Omental fat pad (tissue), 4 donors: ENCODE measurements around the gene VPS52. TPM values are rescaled to one million over a fixed set of nuclear protein-coding genes. Genes with fewer than 3 reads are reported as not detected.

Experiments used
- ATAC-seq: fragments of 150-250 bp; one replicate; pipeline ENCODE4 v1.9.1; 2016; ENCODE audit warnings: mild to moderate bottlenecking, moderate library complexity; ENCODE audit not compliant: low FRiP score
- DNase-seq: peaks from one replicate; pipeline ENCODE4 v3.0.0-alpha.2; 2019; ENCODE audit warnings: low spot score
- CTCF ChIP-seq, 3 donors: fragments of 450-650 bp; IDR thresholded peaks; one replicate each; pipeline ENCODE4 v1.5.1; 2016 to 2017; ENCODE audit warnings: antibody characterized with exemption in 3 of 3, mild to moderate bottlenecking in 3 of 3, moderate library complexity in 2 of 3
- total RNA-seq, 4 donors: library from RNA; depleted of rRNA; stranded (reverse); fragments of >200 nt; gene quantifications; one replicate each; pipeline ENCODE4 v1.1.0, GENCODE V29; 2016

VPS52 gene
- total RNA-seq, 4 donors from 2014 or later, result 20.2 to 54.5 (median 34.3) TPM

- no peak for TF ChIP-seq CTCF (IDR thresholded peaks at IDR 0.05)
- no peak for DNase-seq
- ATAC-seq, result no peak
Observed at GRCh38 chr6:33301877-33302276, 30.2 kb upstream of the VPS52 start.

GRCh38 chr6:33299237-33299944, 27.7 kb upstream of the VPS52 start:
- peak; percentile 69 for ATAC-seq
- TF ChIP-seq CTCF (IDR thresholded peaks at IDR 0.05), result peak in 1 of 3 donors; percentile 46
- peak; percentile 72 for DNase-seq

- DNase-seq, result no peak
- ATAC-seq, result peak; percentile 33
- TF ChIP-seq CTCF (IDR thresholded peaks at IDR 0.05), result no peak
Observed at GRCh38 chr6:33298773-33299236, 27.1 kb upstream of the VPS52 start, which contains the start of gene RGL2. RGL2 (minus strand) TSS chr6:33298942; CDS start chr6:33298610, 332 bp downstream.

GRCh38 chr6:33297956-33298772, 26.5 kb upstream of the VPS52 start:
- peak; percentile 50 for DNase-seq
- peak; percentile 63 for ATAC-seq
- no peak for TF ChIP-seq CTCF (IDR thresholded peaks at IDR 0.05)

- ATAC-seq (peak; percentile 11), DNase-seq (no peak)
- TF ChIP-seq CTCF (IDR thresholded peaks at IDR 0.05), result no peak
Observed at GRCh38 chr6:33297406-33297955, 25.8 kb upstream of the VPS52 start.

GRCh38 chr6:33296797-33297405, 25.2 kb upstream of the VPS52 start:
- no peak for DNase-seq
- no peak for TF ChIP-seq CTCF (IDR thresholded peaks at IDR 0.05)
- no peak for ATAC-seq
